GM18951 (cell line): ENCODE measurements around the gene TMCC3.

Source experiments
- POLR2A ChIP-seq: IDR thresholded peaks from 4 replicates; pipeline ENCODE4 v1.6.1; 2011; ENCODE audit warnings: mild to moderate bottlenecking; ENCODE audit not compliant: insufficient read length, insufficient read depth; ENCODE audit errors: extremely low read depth
- in situ Hi-C: fragments of 300-500 bp; cut with MboI; formaldehyde crosslinking; loops from one replicate; pipeline ENCODE4 v1.12.0; 2022; ENCODE audit warnings: low sequenced_read_pairs, mixed read lengths, inconsistent platforms; ENCODE audit not compliant: unreplicated experiment

The TMCC3 gene

DNA sequence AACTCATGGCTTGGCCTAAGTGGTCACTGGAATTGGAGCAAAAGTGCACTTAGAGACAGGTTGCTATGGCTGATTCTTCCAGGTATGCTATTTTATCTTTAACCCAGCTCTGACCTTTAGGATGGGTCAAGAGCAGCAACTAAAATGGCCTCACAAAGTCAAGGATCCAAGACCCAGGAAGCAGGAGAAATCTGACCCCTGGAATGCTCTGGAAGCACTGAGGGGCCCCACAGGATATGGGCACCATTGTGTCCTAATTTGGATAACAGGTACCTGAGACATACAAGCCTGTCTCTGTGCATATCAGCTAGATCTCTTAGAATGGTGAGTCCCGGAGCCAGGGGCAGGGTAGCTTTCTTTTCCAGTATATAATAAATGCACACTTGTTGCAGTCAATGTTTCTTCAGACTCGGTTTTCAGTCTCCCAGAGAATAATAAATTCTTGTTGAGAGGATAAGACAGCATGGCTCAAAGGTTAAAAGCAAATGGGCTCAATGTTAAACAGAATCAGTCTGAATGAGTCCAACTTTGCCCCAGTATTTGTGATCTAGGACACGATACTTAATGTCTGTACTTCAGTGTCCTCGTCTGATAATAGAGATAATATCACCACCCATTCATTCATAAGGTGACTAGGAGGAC is 29.3 kb upstream of the TMCC3 start:
- no peak for TF ChIP-seq POLR2A
- in situ Hi-C loops, result no loop called here

DNA sequence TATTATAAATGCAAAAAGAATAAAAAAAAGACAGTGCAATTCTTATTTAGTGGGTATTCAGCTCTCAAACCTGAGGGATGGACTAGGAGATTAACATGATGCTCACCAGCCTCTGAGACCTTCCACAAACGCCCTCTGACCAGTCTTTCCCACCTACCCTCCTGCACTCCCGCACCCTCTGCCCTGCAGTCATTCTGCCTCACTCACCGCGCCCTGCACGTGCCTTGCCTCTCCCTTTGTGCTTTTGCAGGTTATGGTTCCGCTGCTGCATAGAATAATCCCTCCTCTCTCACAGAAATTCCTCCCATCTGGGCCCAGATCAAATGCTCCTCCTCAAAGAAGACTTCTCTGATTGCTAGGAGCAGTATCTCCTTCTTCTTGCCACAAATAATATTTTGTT is 28.5 kb upstream of the TMCC3 start:
- in situ Hi-C loops, result no loop called here
- no peak for TF ChIP-seq POLR2A

DNA sequence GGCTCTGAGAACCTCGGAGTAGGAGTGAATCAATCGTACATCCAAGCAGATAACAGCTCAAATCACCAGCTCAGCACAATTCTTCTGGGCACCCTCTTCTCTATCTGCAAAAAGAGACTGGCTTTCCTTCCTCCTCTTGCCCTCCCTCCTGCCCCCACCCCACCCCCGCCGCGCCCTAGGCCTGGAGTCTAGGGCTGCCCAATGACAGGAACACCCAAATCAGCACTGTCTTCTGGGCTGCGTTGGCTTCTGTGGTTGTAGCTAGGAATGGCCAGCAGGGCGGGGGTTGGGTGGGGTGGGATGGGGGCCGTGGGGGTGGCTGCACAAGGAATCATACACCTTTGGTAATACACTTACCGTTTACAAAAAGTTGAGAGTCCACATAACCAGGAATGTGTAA is 28.0 kb upstream of the TMCC3 start:
- in situ Hi-C loops, result no loop called here
- TF ChIP-seq POLR2A, result no peak

GRCh38 chr12:94677778-94678177 is 27.4 kb upstream of the TMCC3 start:
- in situ Hi-C loops, result no loop called here

DNA sequence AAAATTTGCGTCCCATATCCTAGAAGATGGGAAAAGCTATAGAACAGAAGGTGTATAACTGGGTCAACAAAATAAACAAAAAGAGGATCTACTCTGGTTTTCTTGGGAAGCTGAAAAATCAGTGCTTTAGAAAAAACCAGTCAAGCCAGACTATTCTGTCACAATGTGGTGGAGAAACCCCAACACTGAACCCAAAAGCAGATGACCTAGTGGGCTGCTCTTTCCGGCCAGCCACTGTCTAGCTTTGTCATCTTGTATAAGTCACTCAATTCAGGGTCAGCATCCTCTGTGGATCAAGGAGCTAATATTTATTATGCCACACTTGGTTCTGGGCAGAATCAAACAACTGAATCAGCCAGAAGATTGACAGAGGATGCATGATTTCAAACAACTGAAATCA is 26.6 kb upstream of the TMCC3 start:
- TF ChIP-seq POLR2A, result no peak
- in situ Hi-C loops, result no loop called here

More at GRCh38 chr12:94677778-94678177, 27.4 kb upstream of the TMCC3 start:
- TF ChIP-seq POLR2A, result no peak

- in situ Hi-C loops, result no loop called here
- no peak for TF ChIP-seq POLR2A
Observed at GRCh38 chr12:94676031-94676641, 25.8 kb upstream of the TMCC3 start.

- TF ChIP-seq POLR2A, result no peak
- in situ Hi-C loops, result no loop called here
Observed at GRCh38 chr12:94674835-94675234, 24.5 kb upstream of the TMCC3 start.

DNA sequence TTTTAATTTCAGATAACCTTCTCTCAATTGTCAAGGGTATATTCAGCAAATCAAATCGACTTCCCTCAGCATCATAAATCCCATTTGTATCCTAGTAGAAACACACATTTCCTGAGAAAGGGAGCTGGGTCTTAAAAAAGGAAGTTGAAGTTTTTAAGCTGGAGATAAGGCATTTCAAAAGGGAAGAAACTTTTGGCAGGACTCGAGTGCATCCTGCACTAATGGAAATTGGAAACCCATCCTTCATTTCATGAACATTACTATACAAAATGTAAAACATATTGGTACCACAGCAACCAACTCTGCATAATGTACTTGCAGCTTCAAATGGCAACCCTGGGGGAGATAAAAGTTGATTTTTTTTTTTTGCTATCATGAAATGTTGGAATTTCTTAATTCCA is 23.7 kb upstream of the TMCC3 start:
- no peak for TF ChIP-seq POLR2A
- in situ Hi-C loops, result no loop called here

- TF ChIP-seq POLR2A, result no peak
- in situ Hi-C loops, result no loop called here
Observed at GRCh38 chr12:94673496-94673895, 23.1 kb upstream of the TMCC3 start.

DNA sequence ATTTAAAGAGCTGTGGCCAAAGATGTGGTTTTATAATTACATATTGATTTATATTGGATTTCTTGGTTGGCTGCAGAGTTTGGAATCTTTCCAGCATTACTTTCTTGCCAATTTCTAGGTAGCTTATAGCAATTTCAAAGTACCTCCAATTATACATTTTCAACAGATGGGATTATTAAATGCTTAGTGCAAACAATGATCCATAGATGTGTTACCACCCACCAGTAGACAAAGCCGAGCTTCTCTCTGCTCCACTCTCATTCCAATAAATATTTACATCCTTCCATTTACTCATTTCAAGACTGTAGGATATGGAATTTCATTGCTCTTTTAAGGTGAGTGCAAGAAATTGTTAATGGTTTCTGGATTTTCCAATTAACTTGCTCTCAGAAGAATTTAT is 21.6 kb upstream of the TMCC3 start:
- no peak for TF ChIP-seq POLR2A
- in situ Hi-C loops, result no loop called here

- TF ChIP-seq POLR2A, result no peak
- in situ Hi-C loops, result no loop called here
Observed at GRCh38 chr12:94670898-94671297, 20.5 kb upstream of the TMCC3 start.

GRCh38 chr12:94670075-94670474 is 19.7 kb upstream of the TMCC3 start:
- TF ChIP-seq POLR2A, result no peak
- in situ Hi-C loops, result no loop called here

DNA sequence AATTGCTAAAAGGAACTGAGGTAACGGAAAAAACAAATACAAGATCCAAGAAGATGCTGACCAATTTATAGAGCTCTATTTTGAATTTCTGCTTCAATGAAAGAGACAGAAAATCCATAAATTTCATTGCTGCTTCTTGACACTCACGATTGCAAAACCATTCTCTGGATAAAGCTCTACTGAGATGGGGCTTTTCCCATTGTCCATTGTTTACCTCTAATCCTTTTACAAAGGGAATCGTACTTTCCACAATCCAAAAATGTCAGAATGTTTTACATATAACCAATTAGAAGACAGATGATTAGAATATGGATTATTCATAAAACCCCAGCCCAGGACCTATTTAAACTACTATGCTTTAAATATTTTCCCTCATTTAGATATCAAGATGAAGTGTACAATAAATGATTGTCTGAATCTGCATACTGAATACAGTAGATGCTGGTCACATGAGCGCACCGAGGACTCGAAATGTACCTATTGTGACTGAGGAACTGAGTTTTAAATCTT is 16.7 kb upstream of the TMCC3 start:
- TF ChIP-seq POLR2A, result no peak
- in situ Hi-C loops, result no loop called here

DNA sequence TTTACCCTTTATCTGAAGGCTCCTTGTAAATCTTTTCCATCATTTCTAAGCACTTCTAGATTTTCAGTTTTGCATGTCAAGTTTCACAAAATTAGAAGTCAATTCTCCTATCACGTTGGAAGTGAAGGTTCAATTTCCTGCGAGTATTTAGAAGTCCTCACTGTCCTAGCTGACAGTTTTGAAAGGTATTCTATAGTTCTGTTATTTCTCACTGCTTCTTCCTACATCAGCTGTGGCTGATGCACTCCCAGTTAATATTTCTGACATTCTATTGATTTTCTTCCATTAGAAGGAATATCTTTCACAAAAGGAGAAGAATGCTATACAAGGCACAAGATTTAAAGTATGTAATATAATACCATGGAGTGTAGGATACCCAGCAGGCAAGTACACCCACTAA is 15.8 kb upstream of the TMCC3 start:
- in situ Hi-C loops, result no loop called here
- TF ChIP-seq POLR2A, result no peak

DNA sequence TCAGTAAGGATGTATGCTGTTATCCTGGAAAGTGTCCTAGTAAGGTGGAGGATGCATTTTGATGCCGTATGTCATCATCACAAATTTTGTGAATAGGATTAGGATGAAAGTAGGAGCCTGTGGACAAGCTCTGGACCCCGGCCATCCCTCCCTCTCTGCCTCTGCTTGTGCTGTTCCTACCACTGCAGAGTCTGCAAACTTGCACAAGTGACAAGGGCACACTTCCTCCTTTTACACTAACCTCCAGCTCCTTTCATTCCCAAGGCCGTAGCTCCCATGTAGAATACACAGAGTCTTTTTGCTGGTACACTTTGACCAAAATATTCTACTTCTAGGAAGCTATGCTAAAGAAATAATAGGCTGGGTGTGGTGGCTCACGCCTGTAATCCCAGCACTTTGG is 13.3 kb upstream of the TMCC3 start:
- TF ChIP-seq POLR2A, result no peak
- in situ Hi-C loops, result no loop called here

GRCh38 chr12:94663071-94663470 is 12.7 kb upstream of the TMCC3 start:
- no peak for TF ChIP-seq POLR2A
- in situ Hi-C loops, result no loop called here
